Tibial artery (tissue), 4 donors: ENCODE data around the gene WDR93.

Source experiments
- DNase-seq, 2 donors: peaks; one replicate each; pipeline ENCODE4 v3.0.0-alpha.2; 2019
- H3K27ac ChIP-seq, 2 donors: fragments of 200-600 bp; sonication (generic) in 1 of 2; 1 replicate in 1 of 2; 2 replicates in 1 of 2; pipeline ENCODE4 v1.5.1; 2018 to 2019; ENCODE audit warnings: mild to moderate bottlenecking in 1 of 2
- H3K27me3 ChIP-seq, 2 donors: fragments of 200-600 bp; sonication (generic) in 1 of 2; one replicate each; pipeline versions ENCODE4 v1.5.1 to v1.6.0; 2016 to 2019
- H3K36me3 ChIP-seq, 3 donors: fragments of 200-600 bp; sonication (generic) in 2 of 3; one replicate each; pipeline ENCODE4 v1.5.1; 2016 to 2019; ENCODE audit warnings: mild to moderate bottlenecking in 2 of 3
- H3K4me1 ChIP-seq, 4 donors: fragments of 200-600 bp; sonication (generic) in 2 of 4; 1 replicate in 3 of 4; 2 replicates in 1 of 4; pipeline ENCODE4 v1.5.1; 2016 to 2019
- H3K4me3 ChIP-seq, 2 donors: fragments of 200-600 bp; sonication (generic) in 1 of 2; 1 replicate in 1 of 2; 2 replicates in 1 of 2; pipeline ENCODE4 v1.5.1; 2018 to 2019; ENCODE audit warnings: mild to moderate bottlenecking in 2 of 2
- H3K9me3 ChIP-seq, 3 donors: fragments of 200-600 bp; sonication (generic) in 1 of 3; one replicate each; pipeline ENCODE4 v1.5.1; 2016 to 2019
- intact Hi-C: fragments of 100-400 bp; cut with DNase I; formaldehyde crosslinking; loops from one replicate; pipeline ENCODE4 v1.15.0; 2023; ENCODE audit warnings: low total_unique reads
- TF ChIP-seq, protein P1 (sequence below), 2 experiments: fragments of 200-600 bp in 1 of 2; fragments of 450-650 bp in 1 of 2; IDR thresholded peaks; one replicate each; pipeline ENCODE4 v1.5.1; 2017 to 2019; ENCODE audit warnings: antibody characterized with exemption in 2 of 2, mild to moderate bottlenecking in 1 of 2, moderate library complexity in 1 of 2

The WDR93 gene

GRCh38 chr15:89761009-89761831 is 70.6 kb downstream of the WDR93 start:
- intact Hi-C loops, result loop anchor here (2.0 kb wide), 1 partner anchor 116 kb away; no protein-coding TSS in a partner anchor
- no peak overlapping the region for H3K4me3 ChIP-seq
- peaks cover 0 to 18% (median 0%) of the 10 kb centered on the region in 4 donors for H3K4me1 ChIP-seq
- TF ChIP-seq, protein P1, sequence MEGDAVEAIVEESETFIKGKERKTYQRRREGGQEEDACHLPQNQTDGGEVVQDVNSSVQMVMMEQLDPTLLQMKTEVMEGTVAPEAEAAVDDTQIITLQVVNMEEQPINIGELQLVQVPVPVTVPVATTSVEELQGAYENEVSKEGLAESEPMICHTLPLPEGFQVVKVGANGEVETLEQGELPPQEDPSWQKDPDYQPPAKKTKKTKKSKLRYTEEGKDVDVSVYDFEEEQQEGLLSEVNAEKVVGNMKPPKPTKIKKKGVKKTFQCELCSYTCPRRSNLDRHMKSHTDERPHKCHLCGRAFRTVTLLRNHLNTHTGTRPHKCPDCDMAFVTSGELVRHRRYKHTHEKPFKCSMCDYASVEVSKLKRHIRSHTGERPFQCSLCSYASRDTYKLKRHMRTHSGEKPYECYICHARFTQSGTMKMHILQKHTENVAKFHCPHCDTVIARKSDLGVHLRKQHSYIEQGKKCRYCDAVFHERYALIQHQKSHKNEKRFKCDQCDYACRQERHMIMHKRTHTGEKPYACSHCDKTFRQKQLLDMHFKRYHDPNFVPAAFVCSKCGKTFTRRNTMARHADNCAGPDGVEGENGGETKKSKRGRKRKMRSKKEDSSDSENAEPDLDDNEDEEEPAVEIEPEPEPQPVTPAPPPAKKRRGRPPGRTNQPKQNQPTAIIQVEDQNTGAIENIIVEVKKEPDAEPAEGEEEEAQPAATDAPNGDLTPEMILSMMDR (IDR thresholded peaks at IDR 0.05), result no peak
- H3K27ac ChIP-seq, result no peak overlapping the region
- H3K36me3 ChIP-seq, result no peaks in the 10 kb centered on the region
- peaks cover 0 to 11% of the 10 kb centered on the region in 2 donors for H3K27me3 ChIP-seq
- no peaks in the 10 kb centered on the region for H3K9me3 ChIP-seq
- no peak for DNase-seq

DNA sequence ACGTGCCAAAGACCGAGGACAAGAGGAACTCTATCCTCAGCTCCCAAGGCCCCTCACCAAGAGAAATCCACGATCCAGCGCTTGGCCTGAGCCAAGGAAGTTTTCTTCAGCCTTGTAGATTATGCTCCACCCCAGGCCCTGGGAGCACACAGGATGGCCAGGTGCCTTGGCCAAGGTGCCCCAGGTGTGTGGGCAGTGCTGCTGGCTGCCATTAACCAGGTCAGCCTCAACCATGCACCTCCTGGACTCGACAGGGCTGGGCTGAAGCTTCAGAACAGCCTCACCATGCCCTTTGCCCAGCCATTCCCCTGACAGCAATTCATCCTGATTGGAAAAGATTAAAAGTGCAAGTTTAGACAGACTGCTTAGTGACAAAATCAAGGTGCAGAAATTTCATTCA is 71.3 kb downstream of the WDR93 start:
- no peak overlapping the region for H3K27ac ChIP-seq

DNA sequence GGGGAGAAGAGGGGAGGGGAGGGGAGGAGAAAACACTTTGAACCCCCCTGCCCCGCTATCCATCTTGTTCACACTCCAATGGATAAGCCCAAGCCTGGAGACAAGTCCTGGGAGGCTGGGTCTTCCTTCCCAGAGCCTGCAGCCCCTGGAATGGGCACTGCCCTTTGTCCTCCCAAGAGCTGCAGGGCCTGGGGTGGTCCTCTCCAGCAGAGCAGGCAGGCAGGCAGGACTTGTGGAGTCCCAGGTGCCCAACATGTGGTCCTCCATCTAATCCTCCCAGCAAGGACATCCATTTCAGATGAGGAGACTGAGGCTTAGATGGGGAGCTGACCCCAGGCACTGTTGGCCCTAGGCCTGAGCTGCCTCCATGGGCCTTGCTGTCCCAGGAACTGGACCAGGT is 75.1 kb downstream of the WDR93 start:
- H3K27ac ChIP-seq, result no peak overlapping the region
- peaks cover 0 to 21% (median 0%) of the 10 kb centered on the region in 4 donors for H3K4me1 ChIP-seq
- TF ChIP-seq, protein P1 (IDR thresholded peaks at IDR 0.05), result no peak
- no peaks in the 10 kb centered on the region for H3K9me3 ChIP-seq
- no peaks in the 10 kb centered on the region for H3K27me3 ChIP-seq
- DNase-seq, result no peak
- intact Hi-C loops, result no loop called here
- no peak overlapping the region for H3K4me3 ChIP-seq
- H3K36me3 ChIP-seq, result no peaks in the 10 kb centered on the region

More for the DNA sequence above, 71.3 kb downstream of the WDR93 start:
- Histone ChIP-seq H3K4me1 (peaks cover 0 to 23% (median 0%) of the 10 kb centered on the region in 4 donors), H3K9me3 (no peaks in the 10 kb centered on the region), H3K4me3 (no peak overlapping the region), H3K27me3 (peaks cover 0 to 11% of the 10 kb centered on the region in 2 donors), H3K36me3 (no peaks in the 10 kb centered on the region)
- intact Hi-C loops, result loop anchor here (2.0 kb wide), 1 partner anchor 115 kb away; no protein-coding TSS in a partner anchor
- TF ChIP-seq, protein P1 (IDR thresholded peaks at IDR 0.05), result no peak
- no peak for DNase-seq

DNA sequence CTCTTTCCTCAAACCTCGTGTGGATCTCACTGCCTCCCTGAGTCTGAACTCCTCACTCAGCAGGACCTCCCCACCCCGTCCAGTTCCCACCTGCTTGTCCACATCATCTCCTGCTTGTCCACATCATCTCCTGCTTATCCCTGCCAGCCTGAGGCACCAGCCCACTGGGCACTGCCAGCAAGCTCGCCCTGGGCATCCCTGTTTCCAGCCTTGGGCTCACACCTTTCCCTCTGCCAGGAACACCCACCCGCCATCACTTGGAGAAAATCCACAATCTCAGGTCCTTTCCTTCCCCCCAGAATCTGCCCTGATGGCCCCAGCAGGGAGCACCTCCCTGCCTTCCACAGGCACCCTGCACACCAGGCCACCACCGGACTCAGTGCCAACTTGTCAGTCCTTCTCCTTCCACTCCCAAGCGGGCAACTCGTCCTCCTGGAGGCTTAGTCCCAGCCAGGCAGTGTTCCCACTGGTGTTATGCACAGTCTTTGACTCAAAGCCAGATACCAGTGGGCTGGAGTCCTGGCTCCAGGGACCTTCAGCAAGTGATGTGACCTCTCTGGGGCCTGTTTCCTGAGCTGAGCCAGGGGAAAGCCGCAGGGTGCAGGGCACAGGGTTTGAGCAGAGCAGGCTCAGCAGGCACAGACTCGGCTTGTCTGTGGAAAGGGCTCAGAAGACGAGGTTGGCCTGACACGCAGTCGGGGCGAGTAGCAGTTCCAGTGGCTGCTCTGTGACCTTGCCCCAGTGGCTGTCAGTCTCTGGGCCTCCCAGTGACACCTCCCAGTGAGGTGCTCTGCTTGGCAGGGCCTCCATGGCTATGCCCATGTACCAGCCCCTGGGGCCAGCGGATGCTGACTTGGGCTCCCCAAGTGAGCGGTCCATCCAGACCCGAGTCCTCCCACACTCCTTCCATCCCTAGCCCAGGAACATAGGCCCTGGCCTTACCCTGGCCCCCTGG is 76.0 kb downstream of the WDR93 start:
- DNase-seq, result no peak
- H3K4me1 ChIP-seq, result peaks cover 0 to 14% (median 0%) of the 10 kb centered on the region in 4 donors
- H3K9me3 ChIP-seq, result no peaks in the 10 kb centered on the region
- no peaks in the 10 kb centered on the region for H3K27me3 ChIP-seq
- H3K27ac ChIP-seq, result no peak overlapping the region
- TF ChIP-seq, protein P1 (IDR thresholded peaks at IDR 0.05), result no peak
- intact Hi-C loops, result no loop called here
- H3K36me3 ChIP-seq, result no peaks in the 10 kb centered on the region
- no peak overlapping the region for H3K4me3 ChIP-seq

DNA sequence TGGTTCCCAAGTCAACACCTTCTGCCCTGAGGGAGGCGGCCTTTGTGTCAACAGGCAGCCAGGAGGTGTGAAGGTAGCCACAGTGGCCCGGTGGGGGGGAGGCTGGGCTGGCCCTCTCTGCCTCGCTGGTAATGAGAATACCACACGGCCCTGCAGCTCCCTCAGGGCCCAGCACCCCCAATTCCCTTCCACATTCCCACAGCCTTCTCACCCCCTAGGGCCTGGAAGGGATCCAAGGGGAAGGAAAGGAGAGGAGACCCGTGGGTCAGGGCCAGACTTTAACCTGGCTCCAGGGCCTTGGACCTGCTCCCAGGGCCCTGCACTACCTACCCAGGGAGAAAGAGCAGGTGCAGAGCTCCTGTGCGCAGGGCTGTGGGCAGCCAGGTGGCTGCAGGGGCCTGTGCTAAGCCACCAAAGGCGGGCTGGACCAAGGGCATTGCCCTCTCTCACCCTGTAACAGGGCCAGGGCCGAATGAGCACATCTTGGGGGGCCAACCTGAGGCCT is 76.9 kb downstream of the WDR93 start:
- Histone ChIP-seq H3K36me3 (no peaks in the 10 kb centered on the region), H3K9me3 (no peaks in the 10 kb centered on the region), H3K4me1 (peaks cover 0 to 11% (median 0%) of the 10 kb centered on the region in 4 donors), H3K4me3 (no peak overlapping the region), H3K27me3 (no peaks in the 10 kb centered on the region), H3K27ac (no peak overlapping the region)
- TF ChIP-seq, protein P1 (IDR thresholded peaks at IDR 0.05), result no peak
- no peak for DNase-seq
- intact Hi-C loops, result no loop called here
